GM21717 (cell line): ENCODE results near the gene MRC2.
"Not testable (repeated sequence)": the region's sequence is repeated elsewhere in the genome, so short reads cannot be mapped to it uniquely, and the experiment has no call there.

Experiments
- ATAC-seq: cut with Tn5 transposase; IDR thresholded peaks from one replicate; pipeline ENCODE4 v1.9.1; 2021; ENCODE audit warnings: mild to moderate bottlenecking, moderate library complexity; ENCODE audit not compliant: unreplicated experiment

Gene MRC2

DNA sequence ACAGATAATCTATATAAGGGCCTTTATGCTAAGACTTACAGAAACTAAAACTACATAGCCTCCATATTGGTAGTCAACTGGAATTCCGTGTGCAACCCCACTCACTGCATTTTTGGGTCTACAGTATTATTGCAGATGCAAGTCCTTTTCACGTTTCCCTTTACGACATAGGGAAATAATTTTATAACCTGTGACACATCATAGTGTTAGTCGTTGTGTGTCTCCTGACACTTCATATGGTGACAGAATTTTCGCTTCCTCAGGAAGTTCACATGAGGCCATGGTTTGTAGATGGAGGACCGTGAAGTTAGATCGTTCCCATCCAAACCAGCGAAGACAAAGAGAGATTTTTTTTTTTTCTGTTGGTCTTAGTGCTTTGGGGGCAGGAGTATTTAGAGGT lies 15.7 kb upstream of the MRC2 start:
- no peak for ATAC-seq

DNA sequence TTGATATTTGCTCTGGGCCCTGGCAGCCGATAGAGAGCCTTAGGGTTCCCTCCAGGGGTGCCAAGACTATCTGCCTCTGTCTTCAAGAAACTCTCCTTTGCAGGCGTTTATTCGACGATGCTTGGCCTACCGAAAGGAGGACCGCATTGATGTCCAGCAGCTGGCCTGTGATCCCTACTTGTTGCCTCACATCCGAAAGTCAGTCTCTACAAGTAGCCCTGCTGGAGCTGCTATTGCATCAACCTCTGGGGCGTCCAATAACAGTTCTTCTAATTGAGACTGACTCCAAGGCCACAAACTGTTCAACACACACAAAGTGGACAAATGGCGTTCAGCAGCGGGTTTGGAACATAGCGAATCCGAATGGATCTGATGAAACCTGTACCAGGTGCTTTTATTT lies 15.2 kb upstream of the MRC2 start:
- not testable (repeated sequence) for ATAC-seq

DNA sequence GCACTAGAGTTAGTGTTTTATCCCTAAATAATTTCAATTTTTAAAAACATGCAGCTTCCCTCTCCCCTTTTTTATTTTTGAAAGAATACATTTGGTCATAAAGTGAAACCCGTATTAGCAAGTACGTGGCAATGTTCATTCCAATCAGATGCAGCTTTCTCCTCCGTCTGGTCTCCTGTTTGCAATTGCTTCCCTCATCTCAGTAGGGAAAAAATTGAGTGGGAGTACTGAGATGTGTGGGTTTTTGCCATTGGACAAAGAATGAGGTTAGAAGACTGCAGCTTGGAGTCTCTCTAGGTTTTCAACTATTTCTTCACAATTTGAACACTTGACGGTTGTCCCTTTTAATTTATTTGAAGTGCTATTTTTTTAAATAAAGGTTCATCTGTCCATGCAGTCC lies 14.4 kb upstream of the MRC2 start:
- not testable (repeated sequence) for ATAC-seq

DNA sequence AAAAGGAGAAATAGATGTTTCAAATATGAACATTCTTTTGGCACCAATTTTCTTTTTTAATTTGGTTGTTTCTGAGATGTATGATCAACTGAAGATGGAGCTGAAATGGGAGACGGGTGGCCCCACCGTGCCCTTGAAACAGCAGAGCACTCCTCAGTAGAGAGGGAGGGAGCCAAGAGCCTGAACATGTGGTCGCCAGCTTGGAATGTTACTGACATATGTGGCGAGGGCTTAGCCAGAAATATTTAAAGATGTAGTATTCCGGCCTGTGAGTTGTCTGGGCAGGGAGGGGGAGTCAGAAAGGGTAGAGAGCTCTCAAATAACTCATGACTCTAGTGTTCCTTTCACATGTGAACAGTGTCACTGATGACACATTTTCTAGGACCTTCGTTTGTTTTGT lies 13.3 kb upstream of the MRC2 start:
- ATAC-seq: no peak

DNA sequence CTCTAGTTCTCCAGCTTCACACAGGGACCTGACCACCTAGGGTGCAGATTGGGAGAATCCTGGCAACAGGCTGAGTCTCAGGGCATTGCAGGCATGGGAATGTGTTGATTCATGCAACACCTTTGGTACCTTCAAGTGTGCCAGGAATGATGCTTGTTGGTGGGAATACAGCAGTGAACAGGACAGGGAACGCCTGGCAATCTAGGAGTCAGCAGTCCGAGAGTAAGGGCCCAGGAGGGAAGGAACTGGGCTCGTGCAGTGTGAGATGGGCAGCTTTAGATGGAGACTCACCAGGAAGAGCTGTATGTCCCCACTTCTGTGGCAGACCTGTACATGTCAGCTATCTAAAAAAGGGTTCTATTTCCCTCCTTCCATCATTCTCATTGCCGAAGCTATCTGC lies 12.0 kb upstream of the MRC2 start:
- ATAC-seq: no peak

DNA sequence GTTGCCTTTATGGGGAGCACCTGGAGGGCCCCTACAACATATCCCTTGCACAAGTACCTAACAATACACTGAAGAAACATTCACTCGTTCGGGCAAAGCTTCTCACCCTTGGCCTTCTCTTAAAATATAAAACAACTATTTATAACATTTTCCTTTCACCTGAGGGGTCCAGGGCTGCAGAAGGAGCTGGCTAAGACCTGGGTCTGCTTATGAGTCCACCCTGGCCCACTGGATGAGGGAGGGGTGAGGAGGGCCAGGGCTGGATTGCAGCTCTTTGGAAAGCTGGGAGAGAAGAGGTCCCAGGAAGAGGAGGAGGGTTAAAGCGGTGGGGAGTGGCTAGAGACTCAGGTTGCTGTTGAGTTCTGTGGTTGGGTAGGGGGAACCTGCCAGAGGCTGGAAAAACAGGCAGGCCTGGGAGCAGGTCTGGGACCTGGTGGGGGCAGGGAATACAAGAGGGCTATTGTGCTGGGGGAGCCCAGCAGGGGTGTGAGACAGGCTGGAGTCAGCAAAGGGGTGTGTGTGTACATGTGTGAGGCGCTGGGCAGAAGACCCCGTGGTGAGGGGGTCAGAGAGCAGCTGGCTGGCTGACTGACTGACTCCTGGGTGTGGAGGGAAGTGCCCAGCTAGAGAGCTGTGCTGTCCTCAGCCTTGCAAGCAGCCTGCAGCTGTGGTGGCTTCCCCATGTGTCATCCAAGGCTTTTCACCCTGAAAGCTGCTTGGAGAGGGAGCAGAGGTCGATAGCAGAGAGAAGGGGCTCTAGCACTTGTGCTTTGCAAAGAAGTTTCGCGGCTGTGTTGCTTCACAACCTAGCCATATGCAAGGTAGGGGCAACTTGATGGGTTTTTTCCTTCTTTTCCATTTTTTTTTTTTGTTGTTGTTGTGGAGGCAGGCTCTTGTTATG lies 10.2 kb upstream of the MRC2 start:
- ATAC-seq: no peak

DNA sequence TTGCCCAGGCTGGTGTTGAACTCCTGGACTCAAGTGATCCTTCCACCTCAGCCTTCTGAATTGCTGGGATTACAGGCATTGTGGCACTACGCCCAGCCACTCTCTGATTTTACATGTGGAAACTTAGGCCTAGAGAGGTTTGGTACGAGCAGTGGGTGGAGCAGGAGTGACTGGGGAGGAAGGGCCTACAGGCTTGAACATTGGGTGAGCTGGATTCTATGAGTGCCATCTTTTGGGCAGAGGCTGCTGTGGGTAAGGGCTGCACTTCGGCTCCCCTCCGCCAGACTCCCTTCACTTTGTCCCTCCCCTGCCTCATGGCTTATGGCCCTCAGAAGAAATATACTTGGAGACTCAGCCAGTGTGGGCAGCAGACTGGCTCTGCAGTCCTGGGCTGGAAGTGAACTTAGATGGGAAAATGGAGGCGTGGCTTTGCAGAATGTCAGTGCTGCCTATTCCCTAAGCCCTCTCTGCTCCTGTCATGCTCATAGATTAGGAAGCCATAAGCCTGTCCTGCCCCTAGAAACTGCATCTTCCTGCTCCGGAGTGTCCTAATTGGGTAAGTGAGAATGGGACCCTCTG lies 9.5 kb upstream of the MRC2 start:
- no peak for ATAC-seq

DNA sequence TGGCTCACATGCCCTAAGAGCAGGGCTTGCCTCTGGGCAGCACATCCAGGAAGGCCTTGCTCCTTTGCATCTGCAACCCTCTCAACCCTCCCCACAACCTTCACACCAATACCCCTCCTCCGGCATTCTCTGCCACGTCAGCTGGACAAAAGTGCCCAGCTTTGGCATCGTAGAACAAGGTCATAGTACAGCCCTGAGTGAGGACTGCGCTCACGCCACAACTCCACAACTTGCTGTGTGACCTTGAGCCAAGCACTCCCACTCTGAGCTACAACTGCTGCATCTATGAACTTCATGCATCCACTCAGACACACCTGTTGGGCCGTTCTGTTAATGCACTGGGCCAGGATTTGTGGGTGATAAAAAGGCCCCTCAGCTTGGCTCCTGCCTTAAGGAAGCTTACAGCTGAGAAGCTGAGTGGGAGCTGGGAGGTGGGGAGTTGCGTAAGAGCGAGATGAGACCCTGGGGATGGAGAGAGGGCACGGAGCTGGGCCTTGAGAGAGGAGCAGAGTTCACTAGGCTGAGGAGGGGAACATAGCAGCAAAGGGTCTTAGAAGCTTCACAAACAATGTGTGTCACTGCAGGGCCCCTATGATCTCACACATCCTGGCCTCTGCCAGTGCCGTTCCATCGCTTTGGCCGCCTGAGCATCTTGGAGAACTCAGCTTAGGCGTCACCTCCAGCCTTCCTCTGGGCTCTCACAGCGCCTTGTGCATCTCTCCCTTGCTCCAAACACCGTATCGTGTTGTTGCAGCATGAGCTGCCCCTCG lies 8.6 kb upstream of the MRC2 start:
- ATAC-seq: no peak

DNA sequence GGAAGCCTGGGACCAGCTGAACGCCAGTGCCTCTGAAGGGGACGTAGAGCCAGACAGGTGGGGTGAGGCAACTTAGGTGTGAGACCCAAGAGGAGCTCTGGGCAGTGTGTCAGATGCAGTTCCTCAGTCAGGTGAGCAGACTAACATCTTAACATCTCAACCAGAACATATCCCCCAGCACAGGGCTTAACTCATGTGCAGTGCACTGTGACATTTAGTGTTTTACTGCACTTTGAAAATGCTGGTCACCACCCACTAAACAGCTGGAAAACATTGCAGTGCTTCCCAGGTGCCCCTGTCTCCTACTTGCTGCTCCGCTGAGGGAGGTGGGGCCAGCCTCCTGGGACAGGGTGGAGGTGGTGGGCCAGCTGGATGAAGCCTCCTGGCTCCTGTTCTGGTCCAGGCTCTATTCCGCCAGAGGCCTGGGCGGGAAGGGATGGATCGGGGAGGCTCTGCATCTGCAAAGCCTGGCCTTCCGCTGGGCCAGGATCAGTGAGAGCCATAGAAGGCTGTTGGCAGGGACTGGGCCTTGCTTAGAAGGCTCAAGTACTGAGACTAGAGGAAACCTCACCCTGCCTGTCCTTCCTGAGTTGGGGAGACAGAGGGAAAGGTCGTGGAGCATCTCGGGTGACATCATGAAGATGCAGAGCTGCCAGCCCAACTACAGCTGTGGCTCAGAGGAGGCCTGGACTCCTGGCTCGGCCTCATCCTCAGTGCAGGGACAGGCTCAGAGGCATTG lies 7.9 kb upstream of the MRC2 start:
- ATAC-seq: no peak

DNA sequence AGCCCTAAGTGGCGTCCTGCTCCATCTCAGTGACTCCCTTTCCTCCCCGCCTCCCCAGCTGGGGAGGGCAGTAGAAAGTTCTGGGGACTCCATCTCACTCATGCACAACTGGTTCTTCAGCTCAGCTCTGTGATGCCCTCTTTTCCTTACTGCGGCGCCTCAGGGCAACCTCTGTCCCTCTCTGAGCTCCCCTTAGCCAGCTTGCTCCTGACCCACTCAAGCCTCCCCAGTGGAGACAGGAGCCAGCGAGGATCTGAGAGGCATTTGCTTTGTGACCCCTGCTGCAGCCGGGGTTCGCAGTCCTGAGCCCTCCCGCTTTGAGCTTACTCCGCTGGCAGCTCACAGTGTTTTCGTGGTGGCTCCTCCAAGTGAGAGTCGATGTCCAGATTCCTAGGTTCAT lies 6.2 kb upstream of the MRC2 start:
- no peak for ATAC-seq

DNA sequence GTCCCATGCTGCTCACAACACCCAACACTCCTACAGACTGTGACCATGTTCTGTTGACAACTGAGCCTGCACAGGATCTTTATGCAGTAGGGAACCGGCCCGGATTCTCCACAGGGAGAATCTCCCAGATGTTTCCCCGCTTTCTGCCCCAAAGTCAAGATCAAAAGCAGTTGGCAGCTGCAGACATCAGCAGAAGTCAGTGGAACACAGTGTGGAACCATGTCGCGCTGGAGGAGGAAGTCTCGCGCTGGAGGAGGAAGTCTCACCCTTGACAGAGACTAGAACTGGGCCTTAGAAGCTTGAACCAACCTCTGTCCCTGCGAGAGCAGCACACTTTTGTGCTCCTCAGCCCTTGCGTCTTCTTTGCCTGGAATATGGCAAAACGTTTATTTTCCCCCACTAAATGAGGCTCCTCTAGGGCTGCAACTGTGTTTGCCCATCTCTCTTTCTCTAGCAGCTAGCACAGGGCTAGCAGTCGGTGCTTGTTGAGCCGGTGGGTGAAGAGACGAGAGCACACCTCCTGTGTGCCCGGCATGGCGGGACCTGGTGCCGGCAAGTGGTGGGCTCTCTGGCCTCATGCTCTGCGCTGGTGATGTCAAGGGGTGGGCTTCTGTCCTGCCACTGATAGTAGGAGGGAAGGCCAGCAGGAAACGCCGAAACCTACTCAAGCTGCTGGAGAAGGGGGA lies 2.1 kb upstream of the MRC2 start:
- ATAC-seq: no peak

DNA sequence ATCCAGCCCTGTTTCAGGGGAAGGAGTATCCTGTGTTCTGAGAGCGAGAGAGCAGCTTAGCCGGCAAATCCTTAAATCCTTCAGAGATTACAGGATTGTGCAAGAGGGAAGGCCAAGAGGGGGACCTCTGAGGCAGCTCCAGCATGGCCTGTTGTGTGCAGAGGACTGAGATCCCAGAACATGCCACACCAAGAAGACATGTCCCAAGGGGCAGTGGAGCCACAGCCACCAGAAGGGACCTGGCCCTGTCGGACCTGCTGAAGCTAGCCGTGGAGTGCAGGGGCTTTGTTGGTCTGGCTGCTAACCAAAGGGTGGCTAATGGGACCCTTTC lies 1.6 kb upstream of the MRC2 start:
- no peak for ATAC-seq

DNA sequence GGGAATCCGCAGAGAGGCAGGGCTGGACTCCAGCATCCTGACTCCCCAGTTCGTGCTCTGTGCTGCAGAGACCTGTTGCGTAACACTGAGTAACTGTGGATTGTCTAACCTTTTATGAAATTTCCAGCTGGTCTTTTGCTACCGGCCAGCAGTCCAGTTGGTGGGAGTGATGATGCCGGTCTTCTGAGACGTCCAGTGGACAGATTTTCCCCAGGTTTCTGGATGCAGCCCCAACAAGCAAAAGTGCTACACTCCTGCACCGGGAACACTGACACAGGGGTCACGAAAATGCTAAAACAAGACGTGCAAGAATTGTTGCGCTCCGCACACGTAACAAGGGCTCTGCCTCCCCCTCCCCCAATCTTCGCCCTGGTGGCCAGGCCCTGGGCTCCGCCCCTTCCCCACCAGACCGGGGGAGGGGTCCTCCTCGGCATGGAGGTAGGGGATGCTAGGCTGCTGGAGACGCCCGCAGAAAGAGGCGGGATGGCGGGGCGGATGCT lies 701 bp upstream of the MRC2 start:
- no peak for ATAC-seq

DNA sequence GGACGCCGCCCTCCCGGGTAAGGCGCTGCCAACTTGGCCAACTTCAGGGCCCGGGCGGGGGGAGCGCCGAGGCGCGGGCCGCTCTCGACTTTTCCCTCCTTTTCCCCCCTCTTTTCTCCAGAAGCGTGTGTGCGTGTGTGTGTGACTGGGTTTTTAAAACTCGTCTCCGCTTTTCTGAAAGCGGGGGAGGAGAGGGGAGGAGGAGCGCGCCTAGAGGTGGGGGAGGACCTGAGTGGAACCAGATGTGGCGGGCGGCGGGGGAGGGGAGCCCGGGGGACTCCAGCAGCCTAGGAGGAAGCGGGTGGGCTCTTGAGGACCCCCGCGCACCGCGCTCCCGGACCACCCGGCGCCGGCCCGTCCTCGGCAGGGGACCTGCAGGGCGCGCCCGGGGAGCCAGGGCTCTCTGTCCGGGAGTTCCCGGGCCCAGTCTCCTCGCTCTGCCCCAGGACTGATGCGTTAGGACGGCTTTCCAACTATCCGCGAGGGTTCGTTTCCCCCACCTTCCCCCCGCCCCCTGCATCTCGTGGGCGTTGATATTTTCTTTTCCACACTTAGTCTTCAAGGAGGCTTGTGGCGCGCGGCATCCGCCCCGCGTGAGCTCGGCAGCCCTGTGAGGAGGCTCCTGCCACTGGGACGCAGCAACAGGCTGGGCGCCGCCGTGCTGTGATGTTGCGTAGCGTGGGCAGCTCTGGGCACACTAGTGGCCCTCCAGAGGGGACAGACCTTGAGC lies 599 bp downstream of the MRC2 start:
- ATAC-seq: no peak

DNA sequence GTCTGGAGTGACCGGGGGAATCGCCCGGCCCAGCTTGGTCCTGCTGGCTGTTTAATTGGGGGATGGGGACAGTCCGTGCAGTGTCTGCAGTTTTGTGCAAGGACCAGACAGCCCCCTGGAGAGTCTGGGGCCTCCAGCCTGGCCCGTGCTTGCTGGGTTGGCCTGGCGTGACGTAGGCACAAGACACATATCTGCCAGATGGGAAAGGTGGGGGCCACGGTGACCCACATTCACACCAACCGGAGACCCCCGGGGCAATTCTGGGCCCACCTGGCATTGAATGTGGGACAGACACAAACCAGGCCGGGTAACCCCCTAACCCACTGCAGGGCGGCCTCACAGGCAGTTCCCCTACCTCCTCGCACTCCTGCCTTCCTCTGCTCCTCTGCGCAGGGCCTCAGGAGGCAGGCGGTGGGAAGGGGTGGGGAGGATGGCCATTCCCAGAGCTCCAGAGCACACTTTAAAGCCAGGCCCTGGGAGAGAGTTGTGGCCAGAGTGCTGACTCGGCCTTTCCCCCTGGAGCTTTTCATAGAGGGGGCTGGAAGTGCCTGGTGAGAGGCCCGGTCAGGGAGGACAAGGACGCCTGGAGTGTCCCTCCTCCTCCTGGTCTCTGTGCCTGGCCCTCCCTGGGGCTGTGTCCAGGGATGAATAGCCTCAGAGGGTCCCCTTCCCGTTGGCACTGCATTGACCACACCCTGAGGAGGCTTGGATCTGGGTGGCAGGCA lies 1.5 kb downstream of the MRC2 start:
- ATAC-seq: no peak

DNA sequence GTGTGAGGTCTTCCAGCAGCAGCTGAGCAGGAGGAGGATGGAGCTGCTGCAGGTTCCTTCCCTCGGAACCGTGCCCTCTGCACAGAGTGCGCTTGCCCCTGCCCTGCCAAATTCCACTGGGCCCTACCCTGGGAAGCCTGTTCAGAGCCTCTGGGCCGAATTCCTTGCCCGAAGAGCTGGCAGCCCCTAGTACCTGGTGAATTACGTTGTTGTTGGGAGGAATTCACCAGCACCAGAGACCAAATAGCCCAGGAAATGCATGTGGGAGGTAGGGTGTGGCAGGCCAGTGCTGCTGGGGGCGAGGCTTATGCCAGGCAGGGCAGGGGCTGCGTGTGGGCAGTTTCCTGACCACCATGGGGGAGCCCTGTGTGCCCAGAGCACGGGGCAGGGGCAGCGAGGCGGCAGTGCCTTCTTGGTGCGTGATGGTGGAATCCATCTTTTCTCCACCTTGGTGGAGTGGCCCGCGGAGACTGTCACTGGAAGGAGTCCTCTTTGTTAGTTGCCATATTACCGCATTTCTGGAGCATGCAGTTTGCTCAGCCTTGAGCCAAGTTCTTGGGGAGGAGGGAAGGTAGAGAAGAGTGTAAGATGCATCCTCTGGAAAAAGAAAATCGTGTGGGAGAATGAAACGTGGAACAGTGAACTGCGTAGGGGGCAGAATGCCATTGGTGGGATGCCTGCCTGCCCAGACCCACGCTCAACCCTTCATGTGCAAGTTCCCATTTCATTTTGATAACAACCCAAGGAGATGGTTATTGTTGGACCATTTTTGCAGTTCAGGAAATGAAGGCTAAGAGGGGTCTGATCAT lies 2.3 kb downstream of the MRC2 start:
- no peak for ATAC-seq

DNA sequence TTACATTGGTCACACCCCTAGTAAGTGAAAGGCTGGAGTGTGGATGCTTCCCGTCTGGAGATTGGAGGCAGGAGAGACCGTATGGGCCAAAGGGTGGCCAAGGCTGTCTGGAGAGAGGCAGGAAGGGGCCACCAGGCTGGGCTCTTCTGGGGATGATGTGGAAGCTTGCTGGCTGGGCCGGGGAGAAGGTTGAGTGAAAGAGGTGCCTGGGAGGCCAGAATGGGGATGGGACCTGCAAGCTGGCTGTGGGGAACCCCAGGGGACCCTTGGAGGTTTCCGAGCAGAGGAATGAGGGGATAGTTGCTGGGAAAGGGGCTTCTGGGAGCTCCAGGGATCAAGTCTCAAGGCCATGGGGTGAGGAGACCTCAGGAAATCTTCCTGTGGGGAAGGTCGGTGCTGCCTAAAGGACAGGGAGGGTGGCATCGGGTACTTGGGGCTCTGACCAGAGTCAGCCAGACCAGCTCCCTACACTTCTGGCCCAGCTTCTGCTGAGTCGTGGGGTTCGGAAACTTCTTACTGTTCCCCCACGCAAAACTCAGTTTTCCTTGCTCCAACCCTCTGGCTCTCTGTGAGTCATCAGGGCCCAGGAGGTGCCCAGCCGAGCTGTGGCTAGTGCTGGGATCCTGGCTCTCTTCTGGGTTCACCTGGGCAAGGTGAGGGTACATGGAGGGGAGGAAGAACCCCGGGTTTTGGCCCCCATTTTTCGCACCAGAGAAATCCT lies 3.1 kb downstream of the MRC2 start:
- no peak for ATAC-seq
